Mammary epithelial cell (primary cell): ENCODE results near the gene SEC11A.

Source experiments
- CTCF ChIP-seq, 2 donors: IDR thresholded peaks in 1 of 2; conservative IDR thresholded peaks in 1 of 2; 2 replicates each; pipeline ENCODE4 v1.5.1; 2011 to 2012; ENCODE audit warnings: inconsistent platforms in 2 of 2, low read length in 2 of 2, mild to moderate bottlenecking in 2 of 2, control low read depth in 1 of 2, low read depth in 1 of 2; ENCODE audit not compliant: insufficient read depth in 1 of 2; ENCODE audit errors: extremely low read depth in 1 of 2
- EZH2 ChIP-seq: IDR thresholded peaks from 2 replicates; pipeline ENCODE4 v1.6.1; 2012; ENCODE audit warnings: low read length, inconsistent platforms, borderline replicate concordance

DNA sequence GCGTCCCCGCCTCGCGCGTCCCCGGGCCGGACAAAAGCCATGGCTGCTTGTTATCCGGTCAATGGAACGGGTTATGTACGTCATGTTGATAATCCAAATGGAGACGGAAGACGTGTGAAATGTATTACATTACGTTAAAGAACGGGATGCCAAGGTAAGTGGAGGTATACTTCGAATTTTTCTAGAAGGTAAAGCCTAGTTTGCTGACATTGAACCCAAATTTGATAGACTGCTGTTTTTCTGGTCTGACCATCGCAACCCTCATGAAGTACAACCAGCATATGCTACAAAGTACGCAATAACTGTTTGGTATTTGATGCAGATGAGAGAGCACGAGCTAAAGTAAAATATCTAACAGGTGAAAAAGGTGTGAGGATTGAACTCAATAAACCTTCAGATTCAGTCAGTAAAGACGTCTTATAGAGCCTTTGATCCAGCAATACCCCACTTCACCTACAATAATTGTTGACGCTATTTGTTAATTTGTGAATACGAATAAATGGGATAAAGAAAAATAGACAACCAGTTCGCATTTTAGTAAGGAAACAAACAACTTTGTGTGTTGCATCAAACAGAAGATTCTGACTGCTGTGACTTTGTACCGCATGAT, 81.6 kb downstream of the SEC11A start:
- TF ChIP-seq CTCF (conservative IDR thresholded peaks at IDR 0.05 in 1 of 2, IDR thresholded peaks at IDR 0.05 in 1 of 2; ENCODE audit: extremely low read depth in 1 of 2, insufficient read depth in 1 of 2, low read depth in 1 of 2, low read length in 2 of 2), result no peak
- no peak for TF ChIP-seq EZH2
